ENCODE data around the gene ELP4.

Gene ELP4

GRCh38 chr11:31830406-31830805 lies 320.8 kb downstream of the ELP4 start:
- ChIA-PET POLR2A (ENCODE audit: low non-redundant PET) (no interaction called here), CTCF (interaction anchor here (0.7 kb wide), 1 partner anchor 138 kb away, joined by 4 read pairs; no protein-coding TSS in a partner anchor)
- TF ChIP-seq, protein P1, sequence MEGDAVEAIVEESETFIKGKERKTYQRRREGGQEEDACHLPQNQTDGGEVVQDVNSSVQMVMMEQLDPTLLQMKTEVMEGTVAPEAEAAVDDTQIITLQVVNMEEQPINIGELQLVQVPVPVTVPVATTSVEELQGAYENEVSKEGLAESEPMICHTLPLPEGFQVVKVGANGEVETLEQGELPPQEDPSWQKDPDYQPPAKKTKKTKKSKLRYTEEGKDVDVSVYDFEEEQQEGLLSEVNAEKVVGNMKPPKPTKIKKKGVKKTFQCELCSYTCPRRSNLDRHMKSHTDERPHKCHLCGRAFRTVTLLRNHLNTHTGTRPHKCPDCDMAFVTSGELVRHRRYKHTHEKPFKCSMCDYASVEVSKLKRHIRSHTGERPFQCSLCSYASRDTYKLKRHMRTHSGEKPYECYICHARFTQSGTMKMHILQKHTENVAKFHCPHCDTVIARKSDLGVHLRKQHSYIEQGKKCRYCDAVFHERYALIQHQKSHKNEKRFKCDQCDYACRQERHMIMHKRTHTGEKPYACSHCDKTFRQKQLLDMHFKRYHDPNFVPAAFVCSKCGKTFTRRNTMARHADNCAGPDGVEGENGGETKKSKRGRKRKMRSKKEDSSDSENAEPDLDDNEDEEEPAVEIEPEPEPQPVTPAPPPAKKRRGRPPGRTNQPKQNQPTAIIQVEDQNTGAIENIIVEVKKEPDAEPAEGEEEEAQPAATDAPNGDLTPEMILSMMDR (conservative IDR thresholded peaks at IDR 0.05; ENCODE audit: low read depth): no peak
- no peak overlapping the region for H3K27ac ChIP-seq
- DNase-seq (ENCODE audit: low spot score): no peak

- ChIA-PET POLR2A (ENCODE audit: low non-redundant PET) (no interaction called here), CTCF (no interaction called here)
- TF ChIP-seq, protein P1 (conservative IDR thresholded peaks at IDR 0.05; ENCODE audit: low read depth): no peak
- no peak overlapping the region for H3K27ac ChIP-seq
- no peak for DNase-seq (ENCODE audit: low spot score)
Observed at GRCh38 chr11:31834237-31834636, 324.7 kb downstream of the ELP4 start.
